GM12878 (cell line): Measurements from ENCODE around the gene TTC39C. TPM values are rescaled to one million over a fixed set of nuclear protein-coding genes. Genes with fewer than 3 reads are reported as not detected.
A peak's percentile ranks its signal among the peaks of the same experiment; 100 is the strongest.

Source experiments
- ATAC-seq: fragments of 200-7000 bp; cut with Tn5 transposase; 3 replicates; pipeline ENCODE4 v1.9.1; 2020; ENCODE audit warnings: mild to moderate bottlenecking, moderate library complexity
- BruUV-seq: library from RNA; stranded (reverse); fragments of 400-500 nt; replicated peaks from 2 replicates; lab custom pipeline; 2021; lab: Mats Ljungman, UMichigan
- CTCF ChIA-PET: fragments of 300-600 bp; sonication (Branson Sonifier 250); formaldehyde crosslinking; extraction: SDS; loops from one replicate; lab custom pipeline; 2021; ENCODE audit warnings: inconsistent platforms; lab: Yijun Ruan, JAX
- POLR2A ChIA-PET: fragments of 350-600 bp; formaldehyde crosslinking; extraction: SDS; loops from one replicate; lab custom pipeline; 2021; ENCODE audit warnings: inconsistent platforms; lab: Charles Lee
- RAD21 ChIA-PET: fragments of 300-600 bp; sonication (Branson Sonifier 250); formaldehyde crosslinking; loops from one replicate; lab custom pipeline; 2023; ENCODE audit warnings: antibody characterized with exemption; ENCODE audit not compliant: unreplicated experiment; lab: Charles Lee
- SMC1A ChIA-PET: fragments of 300-600 bp; sonication (Branson Sonifier 250); formaldehyde crosslinking; loops from one replicate; lab custom pipeline; 2023; ENCODE audit not compliant: unreplicated experiment, uncharacterized antibody; lab: Charles Lee
- DNase-seq: peaks from one replicate; pipeline ENCODE4 v3.0.0-alpha.2; 2011; ENCODE audit warnings: low read depth, low spot score
- FAIRE-seq: peaks from 3 replicates; lab custom pipeline; 2011; peaks lifted over from hg19 to GRCh38; lab: Jason Lieb, UNC
- H2AFZ ChIP-seq: 2 replicates; pipeline ENCODE4 v1.6.0; 2011; ENCODE audit warnings: low read depth, low read length, control low read depth; ENCODE audit not compliant: control insufficient read depth
- H3K27ac ChIP-seq: 2 replicates; pipeline ENCODE4 v1.5.1; 2011; ENCODE audit warnings: control low read depth; ENCODE audit not compliant: control insufficient read depth, insufficient read depth
- H3K27me3 ChIP-seq, 2 experiments: replicated peaks in 1 of 2; 2 replicates each; pipeline versions ENCODE4 v1.6.0 to v1.6.1; 2011; ENCODE audit warnings: low read length in 1 of 2; ENCODE audit not compliant: control insufficient read depth in 2 of 2, insufficient read depth in 2 of 2
- H3K36me3 ChIP-seq, 2 experiments: 2 replicates each; pipeline ENCODE4 v1.5.1; 2011; ENCODE audit warnings: low read length in 1 of 2; ENCODE audit not compliant: control insufficient read depth in 2 of 2, insufficient read depth in 2 of 2
- H3K4me1 ChIP-seq: 2 replicates; pipeline ENCODE4 v1.6.1; 2011; ENCODE audit warnings: mild to moderate bottlenecking, low read length, moderate library complexity, mixed read lengths; ENCODE audit not compliant: control insufficient read depth, insufficient read depth
- H3K4me2 ChIP-seq: 2 replicates; pipeline ENCODE4 v1.6.0; 2011; ENCODE audit warnings: control low read depth; ENCODE audit not compliant: control insufficient read depth, insufficient read depth
- H3K4me3 ChIP-seq: fragments of 200-600 bp; sonication (generic); 2 replicates; pipeline ENCODE4 v1.5.1; 2016
- H3K79me2 ChIP-seq: 2 replicates; pipeline ENCODE4 v1.6.0; 2011; ENCODE audit warnings: low read length; ENCODE audit not compliant: control insufficient read depth, insufficient read depth
- H3K9ac ChIP-seq: 2 replicates; pipeline ENCODE4 v1.8.0; 2011; ENCODE audit warnings: low read length, control low read depth, mixed read lengths; ENCODE audit not compliant: control insufficient read depth, insufficient read depth
- H3K9me3 ChIP-seq: replicated peaks from 3 replicates; pipeline ENCODE4 v1.5.1; 2011; ENCODE audit warnings: mild to moderate bottlenecking, low read length; ENCODE audit not compliant: control insufficient read depth, insufficient read depth
- H4K20me1 ChIP-seq: 2 replicates; pipeline ENCODE4 v1.6.0; 2011; ENCODE audit not compliant: control insufficient read depth, insufficient read depth
- BCL11A ChIP-seq: IDR thresholded peaks from 2 replicates; pipeline ENCODE4 v1.6.1; 2011; ENCODE audit warnings: low read depth, low read length
- BCL3 ChIP-seq: IDR thresholded peaks from 2 replicates; pipeline ENCODE4 v1.6.1; 2011; ENCODE audit warnings: borderline replicate concordance, low read depth, mild to moderate bottlenecking, moderate library complexity, low read length; ENCODE audit not compliant: insufficient read depth, poor library complexity, severe bottlenecking
- CEBPB ChIP-seq, 2 experiments: fragments of 150-350 bp in 1 of 2; IDR thresholded peaks; 2 replicates each; pipeline ENCODE4 v1.6.1; 2012 to 2014; ENCODE audit warnings: low read depth in 2 of 2, low read length in 2 of 2, borderline replicate concordance in 1 of 2, inconsistent platforms in 1 of 2
- KAT2A ChIP-seq: conservative IDR thresholded peaks from 2 replicates; pipeline ENCODE4 v1.6.1; 2011; ENCODE audit warnings: low read depth, low read length; ENCODE audit not compliant: control insufficient read depth
- MLLT1 ChIP-seq: fragments of 450-650 bp; IDR thresholded peaks from 2 replicates; pipeline ENCODE4 v1.6.1; 2016; ENCODE audit warnings: mild to moderate bottlenecking
- POLR2A ChIP-seq: IDR thresholded peaks from 2 replicates; pipeline ENCODE4 v1.6.1; 2011; ENCODE audit warnings: low read depth, mild to moderate bottlenecking, low read length
- RBBP5 ChIP-seq: fragments of 200-600 bp; sonication (generic); conservative IDR thresholded peaks from 2 replicates; pipeline ENCODE4 v1.6.1; 2016
- RUNX3 ChIP-seq: IDR thresholded peaks from 2 replicates; pipeline ENCODE4 v1.6.1; 2012; ENCODE audit warnings: low read length, inconsistent platforms
- SMAD1 ChIP-seq: fragments of 450-650 bp; IDR thresholded peaks from 2 replicates; pipeline ENCODE4 v1.6.1; 2018; ENCODE audit warnings: mild to moderate bottlenecking, low read depth; ENCODE audit not compliant: partially characterized antibody
- SREBF2 ChIP-seq: IDR thresholded peaks from 2 replicates; pipeline ENCODE4 v1.6.1; 2012; ENCODE audit warnings: mild to moderate bottlenecking, low read length
- SRF ChIP-seq, 2 experiments: IDR thresholded peaks; 2 replicates each; pipeline ENCODE4 v1.6.1; 2011; ENCODE audit warnings: low read depth in 2 of 2, low read length in 2 of 2, mild to moderate bottlenecking in 1 of 2, moderate library complexity in 1 of 2
- SUPT20H ChIP-seq: IDR thresholded peaks from 2 replicates; pipeline ENCODE4 v1.6.1; 2011; ENCODE audit warnings: low read depth, mild to moderate bottlenecking, low read length, moderate library complexity, borderline replicate concordance; ENCODE audit not compliant: control insufficient read depth
- ZNF592 ChIP-seq: fragments of 450-650 bp; IDR thresholded peaks from 2 replicates; pipeline ENCODE4 v1.6.1; 2017; ENCODE audit warnings: mild to moderate bottlenecking, moderate library complexity
- WGBS: methylation state at CpG from one replicate; pipeline ENCODE4 v1.1.6; 2016; ENCODE audit warnings: low lambda C conversion rate; ENCODE audit not compliant: insufficient replicate concordance, insufficient coverage; ENCODE audit errors: missing lambda C conversion rate; 5-methylcytosine and 5-hydroxymethylcytosine counted together
- in situ Hi-C: fragments of 300-500 bp; cut with MboI; formaldehyde crosslinking; loops from 9 replicates; pipeline ENCODE4 v1.14.3; 2018; ENCODE audit warnings: mixed read lengths
- intact Hi-C: fragments of 100-400 bp; cut with micrococcal nuclease; formaldehyde crosslinking; loops from one replicate; pipeline ENCODE4 v1.14.2; 2022; ENCODE audit not compliant: unreplicated experiment
- polyA plus RNA-seq, 11 experiments: library from polyadenylated mRNA; depleted of rRNA in 4 of 11; unstranded in 6 of 11; stranded (reverse) in 5 of 11; fragments of >200 nt; fragmentation: Nextera tagmentation in 4 of 11; fragmentation: Illumina TruSeq in 1 of 11; extraction: Ambion mirVana in 4 of 11; extraction: Trizol in 1 of 11; gene quantifications; 1 replicate in 1 of 11; 2 replicates in 10 of 11; pipeline versions ENCODE4 v1.2.1 to v1.2.3, GENCODE V29; 2011 to 2016; ENCODE audit warnings: inconsistent platforms in 2 of 11, missing spikeins in 2 of 11, low read depth in 1 of 11
- total RNA-seq, 4 experiments: library from RNA; depleted of rRNA in 3 of 4; stranded (reverse); fragments of >200 nt in 3 of 4; fragmentation: Illumina TruSeq in 1 of 4; extraction: Trizol in 1 of 4; gene quantifications; 2 replicates each; pipeline versions ENCODE4 v1.2.1 to v1.2.3, GENCODE V29; 2013 to 2021

TTC39C gene
- total and polyA plus RNA-seq, 10 of the 15 experiments (the other 5 are each of a cell fraction or from before 2014, with no cell fraction given), result 21.1 to 91.0 (median 64.8) TPM

- ChIA-PET RAD21 (interaction anchor here (1.0 to 2.2 kb wide), 10 partner anchors 14 to 522 kb away, joined by 3 to 8 read pairs (median 4); partner anchors contain the start of gene TTC39C), SMC1A (interaction anchor here (0.5 to 2.7 kb wide), 16 partner anchors 8 to 150 kb away, joined by 3 to 11 read pairs (median 4); no protein-coding TSS in a partner anchor), POLR2A (interaction anchor here (2.5 kb wide), 1 partner anchor 13 kb away, joined by 7 read pairs; no protein-coding TSS in a partner anchor), CTCF (interaction anchor here (0.7 to 2.5 kb wide), 10 partner anchors 15 to 215 kb away, joined by 3 to 10 read pairs (median 4); no protein-coding TSS in a partner anchor)
- Histone ChIP-seq H3K4me1 (peaks cover 37% of the 10 kb centered on the region), H3K27ac (no peak overlapping the region; the same call in 1 of the 2 replicates), H3K9me3 (no peaks in the 10 kb centered on the region; the same call in 2 of the 3 replicates), H3K79me2 (no peaks in the 10 kb centered on the region), H3K4me2 (peak overlapping the region; percentile 62), H3K27me3 (no peaks in the 10 kb centered on the region), H4K20me1 (no peaks in the 10 kb centered on the region), H3K9ac (no peak overlapping the region), H3K4me3 (0 out of 2 replicates have a peak overlapping the region, but pooled peaks have one; percentile 9), H2AFZ (peak overlapping the region; percentile 16; the same call in 1 of the 2 replicates), H3K36me3 (no peaks in the 10 kb centered on the region)
- 20% methylated on average over 9 of the region's 9 CpGs for WGBS
- DNase-seq (peak; percentile 53), FAIRE-seq (no peak), ATAC-seq (peak; percentile 72)
- no TSS peak for BruUV-seq
- in situ Hi-C loops, result loop anchor here (5.0 kb wide), 1 partner anchor 145 kb away; no protein-coding TSS in a partner anchor
- intact Hi-C loops, result no loop called here
- TF ChIP-seq SMAD1 (no peak), RBBP5 (no peak), KAT2A (no peak), MLLT1 (0 out of 2 replicates have a peak, but pooled peaks have one; percentile 35), RUNX3 (peak; percentile 47; the same call in 1 of the 2 replicates), SRF (IDR thresholded peaks at IDR 0.05; ENCODE audit: low read depth in 2 of 2, low read length in 2 of 2) (no peak), BCL11A (no peak), CEBPB (IDR thresholded peaks at IDR 0.05; ENCODE audit: borderline replicate concordance in 1 of 2, low read depth in 2 of 2, low read length in 2 of 2) (no peak), BCL3 (no peak), SREBF2 (no peak), SUPT20H (no peak), ZNF592 (no peak), POLR2A (no peak)
Observed at GRCh38 chr18:23967321-23968089, 47.0 kb upstream of the TTC39C start.
